Transverse colon (tissue), 4 donors: ENCODE data around the gene RUVBL2. TPM values are rescaled to one million over a fixed set of nuclear protein-coding genes. Genes with fewer than 3 reads are reported as not detected.
A peak's percentile ranks its signal among the peaks of the same experiment; 100 is the strongest.
"Not testable (repeated sequence)": the region's sequence is repeated elsewhere in the genome, so short reads cannot be mapped to it uniquely, and the experiment has no call there.

ENCODE experiments used
- DNase-seq: peaks from one replicate; pipeline ENCODE4 v3.0.0-alpha.2; 2019
- H3K27ac ChIP-seq, 4 donors: fragments of 200-600 bp; sonication (generic); 2 replicates each; pipeline ENCODE4 v1.5.1; 2016 to 2018; ENCODE audit warnings: inconsistent platforms in 4 of 4
- H3K27me3 ChIP-seq: fragments of 200-600 bp; sonication (generic); 2 replicates; pipeline ENCODE4 v1.5.1; 2017; ENCODE audit warnings: inconsistent platforms
- H3K36me3 ChIP-seq, 4 donors: fragments of 200-600 bp; sonication (generic); 2 replicates each; pipeline ENCODE4 v1.5.1; 2017 to 2019; ENCODE audit warnings: inconsistent platforms in 4 of 4
- H3K4me1 ChIP-seq, 4 donors: fragments of 200-600 bp; sonication (generic); 2 replicates each; pipeline ENCODE4 v1.5.1; 2017 to 2020; ENCODE audit warnings: inconsistent platforms in 4 of 4
- H3K4me3 ChIP-seq, 4 donors: fragments of 200-600 bp; sonication (generic); 1 replicate in 1 of 4; 2 replicates in 3 of 4; pipeline versions ENCODE4 v1.5.1 to v1.6.1; 2017 to 2019; ENCODE audit warnings: inconsistent platforms in 4 of 4
- H3K9me3 ChIP-seq, 2 donors: fragments of 200-600 bp; sonication (generic); 2 replicates each; pipeline ENCODE4 v1.5.1; 2017 to 2019; ENCODE audit warnings: inconsistent platforms in 2 of 2
- CTCF ChIP-seq, 5 experiments: fragments of 200-600 bp in 3 of 5; fragments of 450-650 bp in 2 of 5; sonication (generic) in 3 of 5; IDR thresholded peaks; 1 replicate in 2 of 5; 2 replicates in 3 of 5; pipeline ENCODE4 v1.5.1; 2016 to 2017; ENCODE audit warnings: antibody characterized with exemption in 5 of 5, inconsistent platforms in 3 of 5, mild to moderate bottlenecking in 2 of 5, moderate library complexity in 1 of 5
- EP300 ChIP-seq: sonication (generic); formaldehyde crosslinking; IDR thresholded peaks from one replicate; pipeline ENCODE4 v1.6.1; 2017; ENCODE audit warnings: antibody characterized with exemption, low read depth
- POLR2A ChIP-seq: fragments of 450-650 bp; IDR thresholded peaks from one replicate; pipeline ENCODE4 v1.6.1; 2016; ENCODE audit warnings: antibody characterized with exemption, mild to moderate bottlenecking, moderate library complexity
- POLR2AphosphoS5 ChIP-seq, 3 donors: sonication (generic); formaldehyde crosslinking; IDR thresholded peaks; one replicate each; pipeline ENCODE4 v1.6.1; 2016; ENCODE audit warnings: antibody characterized with exemption in 3 of 3
- WGBS, 2 donors: methylation state at CpG; one replicate each; pipeline ENCODE4 v1.1.5; 2018; ENCODE audit warnings: low coverage in 1 of 2; 5-methylcytosine and 5-hydroxymethylcytosine counted together
- in situ Hi-C, 4 donors: fragments of 200-750 bp; cut with MboI; loops; one replicate each; pipeline versions ENCODE4 v1.15.0 to v1.15.1; 2017; ENCODE audit warnings: low sequenced_read_pairs in 3 of 4, low pct_ligation_motif_present in 1 of 4, low pct_unique_long_range_greater_than_20kb in 1 of 4
- intact Hi-C: fragments of 100-400 bp; cut with DNase I; formaldehyde crosslinking; loops from one replicate; pipeline ENCODE4 v1.15.1; 2023; ENCODE audit warnings: low total_unique reads
- total RNA-seq, 4 donors: library from RNA; depleted of rRNA; stranded (reverse); fragments of >200 nt; gene quantifications; one replicate each; pipeline ENCODE4 v1.1.0, GENCODE V29; 2016

RUVBL2 gene
- total RNA-seq, 4 donors from 2014 or later, result 48.6 to 66.9 (median 59.4) TPM

GRCh38 chr19:49042177-49042576, 48.5 kb downstream of the RUVBL2 start:
- intact Hi-C loops (no loop called here), in situ Hi-C loops (no loop called here)
- Histone ChIP-seq H3K36me3 (no peaks in the 10 kb centered on the region), H3K27ac (no peak overlapping the region), H3K4me1 (no peaks in the 10 kb centered on the region), H3K27me3 (no peaks in the 10 kb centered on the region), H3K9me3 (no peaks in the 10 kb centered on the region), H3K4me3 (no peak overlapping the region)
- TF ChIP-seq EP300, result no peak
- TF ChIP-seq POLR2AphosphoS5 (IDR thresholded peaks at IDR 0.05), result no peak
- no peak for TF ChIP-seq POLR2A
- 70% methylated on average over 17 of the region's 17 CpGs; no CpG with 5 or more reads in 1 of the 2 donors for WGBS, 2 donors
- DNase-seq, result no peak

GRCh38 chr19:49042666-49043065, 49.0 kb downstream of the RUVBL2 start:
- DNase-seq, intact Hi-C loops, H3K27ac ChIP-seq, H3K4me1 ChIP-seq, H3K4me3 ChIP-seq, in situ Hi-C loops, H3K27me3 ChIP-seq, H3K36me3 ChIP-seq, H3K9me3 ChIP-seq: not testable (repeated sequence)
- WGBS, 2 donors, result 60 to 86% methylated on average over 1 to 4 of the region's 4 CpGs

GRCh38 chr19:49043548-49043947, 49.9 kb downstream of the RUVBL2 start, which contains the start of gene CGB5:
TSS of gene CGB5 (plus strand) at chr19:49043848. CDS start at chr19:49044210, 362 bp downstream.
- not testable (repeated sequence) for DNase-seq

GRCh38 chr19:49049011-49049410, 55.3 kb downstream of the RUVBL2 start, which contains the start of gene CGB8:
TSS of gene CGB8 (minus strand) at chr19:49049111. CDS start at chr19:49048739, 372 bp downstream.
- H3K27me3 ChIP-seq, H3K4me3 ChIP-seq, H3K27ac ChIP-seq, H3K9me3 ChIP-seq, DNase-seq, in situ Hi-C loops, intact Hi-C loops, H3K4me1 ChIP-seq, H3K36me3 ChIP-seq: not testable (repeated sequence)
- 80% methylated on average over 4 of the region's 12 CpGs; no CpG with 5 or more reads in 1 of the 2 donors for WGBS, 2 donors

More at GRCh38 chr19:49043548-49043947, 49.9 kb downstream of the RUVBL2 start, which contains the start of gene CGB5:
- H3K4me1 ChIP-seq, intact Hi-C loops, H3K36me3 ChIP-seq, in situ Hi-C loops, H3K27ac ChIP-seq, H3K9me3 ChIP-seq, H3K4me3 ChIP-seq, H3K27me3 ChIP-seq: not testable (repeated sequence)
- WGBS, 2 donors, result 62% methylated on average over 12 of the region's 15 CpGs; no CpG with 5 or more reads in 1 of the 2 donors

GRCh38 chr19:49049834-49050233, 56.1 kb downstream of the RUVBL2 start:
- H3K4me1 ChIP-seq, H3K9me3 ChIP-seq, H3K4me3 ChIP-seq, H3K27ac ChIP-seq, H3K36me3 ChIP-seq, in situ Hi-C loops, H3K27me3 ChIP-seq, DNase-seq, intact Hi-C loops: not testable (repeated sequence)
- 78% methylated on average over 3 of the region's 4 CpGs; no CpG with 5 or more reads in 1 of the 2 donors for WGBS, 2 donors

- H3K4me3 ChIP-seq, H3K4me1 ChIP-seq, H3K27me3 ChIP-seq, H3K36me3 ChIP-seq, in situ Hi-C loops, H3K9me3 ChIP-seq, DNase-seq, intact Hi-C loops, H3K27ac ChIP-seq: not testable (repeated sequence)
- WGBS, 2 donors, result 61 to 71% methylated on average over 3 to 20 of the region's 24 CpGs
These were observed 56.8 kb downstream of the RUVBL2 start for GRCh38 chr19:49050376-49051033.

- Histone ChIP-seq H3K27ac (no peak overlapping the region), H3K36me3 (no peaks in the 10 kb centered on the region), H3K4me1 (peaks cover 9 to 25% (median 18%) of the 10 kb centered on the region in 4 donors), H3K9me3 (no peaks in the 10 kb centered on the region), H3K4me3 (peak overlapping the region; percentile 13 to 52 (median 38)), H3K27me3 (peaks cover 50% of the 10 kb centered on the region)
- in situ Hi-C loops, result no loop called here
- intact Hi-C loops, result no loop called here
- DNase-seq, result peak; percentile 65
- WGBS, 2 donors, result 1% methylated on average over 55 of the region's 63 CpGs; no CpG with 5 or more reads in 1 of the 2 donors
- no peak for TF ChIP-seq EP300
- TF ChIP-seq POLR2A, result no peak
- TF ChIP-seq CTCF (IDR thresholded peaks at IDR 0.05), result peak in 4 of 5 experiments; percentile 14 to 40 (median 24)
- TF ChIP-seq POLR2AphosphoS5 (IDR thresholded peaks at IDR 0.05), result no peak
These were observed 62.6 kb downstream of the RUVBL2 start for GRCh38 chr19:49056101-49056901.

GRCh38 chr19:49056902-49057596, 63.4 kb downstream of the RUVBL2 start:
- H3K4me3 ChIP-seq, result peak overlapping the region; percentile 9 to 52 (median 38)
- peaks cover 58% of the 10 kb centered on the region for H3K27me3 ChIP-seq
- WGBS, 2 donors, result 4% methylated on average over 25 of the region's 34 CpGs; no CpG with 5 or more reads in 1 of the 2 donors
- peaks cover 9 to 25% (median 18%) of the 10 kb centered on the region in 4 donors for H3K4me1 ChIP-seq
- H3K36me3 ChIP-seq, H3K27ac ChIP-seq, DNase-seq, intact Hi-C loops, H3K9me3 ChIP-seq, in situ Hi-C loops: not testable (repeated sequence)
